Measurements from ENCODE around the gene DUOX1. TPM values are rescaled to one million over a fixed set of nuclear protein-coding genes. Genes with fewer than 3 reads are reported as not detected.

The DUOX1 gene
- total RNA-seq, 1 experiment from 2014 or later: not detected

- Histone ChIP-seq H3F3A (ENCODE audit: insufficient read depth, low read depth) (no peaks in the 10 kb centered on the region), H3K9me2 (ENCODE audit: insufficient read depth) (no peaks in the 10 kb centered on the region), H3K4me1 (replicated peaks; ENCODE audit: insufficient read depth) (no peaks in the 10 kb centered on the region), H3K4me2 (no peak overlapping the region), H2AFZ (no peak overlapping the region), H3K4me3 (no peak overlapping the region), H4K20me1 (ENCODE audit: insufficient read depth) (no peaks in the 10 kb centered on the region), H3K79me2 (ENCODE audit: low read depth) (no peaks in the 10 kb centered on the region), H3K9me3 (ENCODE audit: insufficient read depth, low read depth) (no peaks in the 10 kb centered on the region), H3K27ac (no peak overlapping the region), H3K27me3 (ENCODE audit: insufficient read depth, low read depth) (no peaks in the 10 kb centered on the region), H3K36me3 (ENCODE audit: low read depth) (no peaks in the 10 kb centered on the region)
- intact Hi-C loops (cut with micrococcal nuclease; ENCODE audit: unreplicated experiment): no loop called here
- BruUV-seq (replicated peaks): no TSS peak
- DNase-seq: no peak
- ChIA-PET POLR2A (ENCODE audit: unreplicated experiment) (interaction anchor here (0.6 kb wide), 1 partner anchor 212 kb away, joined by 4 read pairs; no protein-coding TSS in a partner anchor), CTCF (no interaction called here)
- no peak for TF ChIP-seq EZH2 (IDR thresholded peaks at IDR 0.05; ENCODE audit: low read depth)
- TF ChIP-seq CTCF (conservative IDR thresholded peaks at IDR 0.05): no peak
Measured at GRCh38 chr15:45139770-45140169, 10.0 kb downstream of the DUOX1 start.

- CTCF ChIA-PET: no interaction called here
- no peaks in the 10 kb centered on the region for H3K27me3 ChIP-seq (ENCODE audit: insufficient read depth, low read depth)
- intact Hi-C loops (cut with micrococcal nuclease; ENCODE audit: unreplicated experiment): no loop called here
- no peak overlapping the region for H3K27ac ChIP-seq
- TF ChIP-seq CTCF (conservative IDR thresholded peaks at IDR 0.05): no peak
- TF ChIP-seq EZH2 (IDR thresholded peaks at IDR 0.05; ENCODE audit: low read depth): no peak
- no TSS peak for BruUV-seq (replicated peaks)
- no peak overlapping the region for H2AFZ ChIP-seq
- H3K4me2 ChIP-seq: no peak overlapping the region
- H3F3A ChIP-seq (ENCODE audit: insufficient read depth, low read depth): no peaks in the 10 kb centered on the region
- DNase-seq: no peak
- no peaks in the 10 kb centered on the region for H3K4me1 ChIP-seq (replicated peaks; ENCODE audit: insufficient read depth)
- H3K9me3 ChIP-seq (ENCODE audit: insufficient read depth, low read depth): no peaks in the 10 kb centered on the region
- POLR2A ChIA-PET (ENCODE audit: unreplicated experiment): no interaction called here
- H3K4me3 ChIP-seq: no peak overlapping the region
- no peaks in the 10 kb centered on the region for H3K79me2 ChIP-seq (ENCODE audit: low read depth)
- H3K36me3 ChIP-seq (ENCODE audit: low read depth): no peaks in the 10 kb centered on the region
- no peaks in the 10 kb centered on the region for H4K20me1 ChIP-seq (ENCODE audit: insufficient read depth)
- H3K9me2 ChIP-seq (ENCODE audit: insufficient read depth): no peaks in the 10 kb centered on the region
Measured at GRCh38 chr15:45140557-45141250, 10.9 kb downstream of the DUOX1 start.

GRCh38 chr15:45141386-45141785 lies 11.6 kb downstream of the DUOX1 start:
- CTCF ChIA-PET: no interaction called here
- no peaks in the 10 kb centered on the region for H3K79me2 ChIP-seq (ENCODE audit: low read depth)
- H4K20me1 ChIP-seq (ENCODE audit: insufficient read depth): no peaks in the 10 kb centered on the region
- H3K9me3 ChIP-seq (ENCODE audit: insufficient read depth, low read depth): no peaks in the 10 kb centered on the region
- DNase-seq: no peak
- H2AFZ ChIP-seq: no peak overlapping the region
- intact Hi-C loops (cut with micrococcal nuclease; ENCODE audit: unreplicated experiment): no loop called here
- H3K27ac ChIP-seq: no peak overlapping the region
- H3K27me3 ChIP-seq (ENCODE audit: insufficient read depth, low read depth): no peaks in the 10 kb centered on the region
- H3K4me2 ChIP-seq: no peak overlapping the region
- H3K4me1 ChIP-seq (replicated peaks; ENCODE audit: insufficient read depth): peaks cover 6% of the 10 kb centered on the region
- no peaks in the 10 kb centered on the region for H3F3A ChIP-seq (ENCODE audit: insufficient read depth, low read depth)
- POLR2A ChIA-PET (ENCODE audit: unreplicated experiment): interaction anchor here (0.6 kb wide), 1 partner anchor 48 kb away, joined by 10 read pairs; no protein-coding TSS in a partner anchor
- H3K9me2 ChIP-seq (ENCODE audit: insufficient read depth): no peaks in the 10 kb centered on the region
- BruUV-seq (replicated peaks): no TSS peak
- TF ChIP-seq EZH2 (IDR thresholded peaks at IDR 0.05; ENCODE audit: low read depth) (no peak), CTCF (conservative IDR thresholded peaks at IDR 0.05) (no peak)
- H3K36me3 ChIP-seq (ENCODE audit: low read depth): no peaks in the 10 kb centered on the region
- H3K4me3 ChIP-seq: no peak overlapping the region

Measured in PC-9 (cell line).